ENCODE results near the gene IVD. TPM values are rescaled to one million over a fixed set of nuclear protein-coding genes. Genes with fewer than 3 reads are reported as not detected.

Gene IVD
- polyA plus RNA-seq, 1 of the 3 experiments (the other 2 are of a cell fraction) = 54.2 TPM

- Histone ChIP-seq H3K9me2 (no peaks in the 10 kb centered on the region), H3K27ac (ENCODE audit: low read depth in 2 of 2, low read length in 1 of 2) (peak within 1 kb of the TSS; percentile 20 to 66; a peak in 3 of 4 replicates), H3K4me3 (ENCODE audit: low read depth in 2 of 2, low read length in 1 of 2) (peak within 1 kb of the TSS; percentile 77 to 93), H3K36me3 (replicated peaks in 1 of 2; ENCODE audit: control insufficient read depth in 1 of 2, insufficient read depth in 2 of 2, low read length in 1 of 2) (peaks cover 14 to 16% of the 10 kb centered on the region in 2 experiments), H3F3A (replicated peaks; ENCODE audit: insufficient read depth) (peaks cover 8% of the 10 kb centered on the region), H3K9me3 (no peaks in the 10 kb centered on the region), H3K9ac (peak within 1 kb of the TSS; percentile 83), H3K4me1 (ENCODE audit: control insufficient read depth in 1 of 2, insufficient read depth in 2 of 2, low read depth in 1 of 2, low read length in 1 of 2) (peaks cover 7 to 17% of the 10 kb centered on the region in 2 experiments; a peak in 3 of 4 replicates), H2AFZ (ENCODE audit: low read depth) (peak within 1 kb of the TSS; percentile 72), H3K27me3 (ENCODE audit: insufficient read depth) (no peaks in the 10 kb centered on the region), H3K79me2 (ENCODE audit: insufficient read depth) (peaks cover 31% of the 10 kb centered on the region), H3K4me2 (peak within 1 kb of the TSS; percentile 90), H4K20me1 (ENCODE audit: insufficient read depth) (no peaks in the 10 kb centered on the region)
- 10% methylated on average over 37 of the region's 57 CpGs for WGBS (ENCODE audit: low lambda C conversion rate)
- ChIA-PET CTCF (interaction anchor here (0.8 to 3.4 kb wide), 10 partner anchors 10 to 104 kb away, joined by 3 to 18 read pairs (median 6); partner anchors contain the start of genes CCDC9B and IVD), POLR2A (interaction anchor here (0.8 to 1.8 kb wide), 4 partner anchors 23 to 210 kb away, joined by 3 to 7 read pairs (median 4); partner anchors contain the start of genes CCDC9B and IVD)
- TF ChIP-seq FOXJ3 (CRISPR knock-in tag; IDR thresholded peaks at IDR 0.05) (no peak; the same call in 1 of the 2 replicates), TEAD4 (IDR thresholded peaks at IDR 0.05; ENCODE audit: borderline replicate concordance, insufficient read depth) (no peak), RCOR1 (IDR thresholded peaks at IDR 0.05; ENCODE audit: low read length) (no peak), CHD2 (IDR thresholded peaks at IDR 0.05; ENCODE audit: low read length, partially characterized antibody) (peak; percentile 15), YY1 (IDR thresholded peaks at IDR 0.05; ENCODE audit: low read depth) (peak; percentile 100), FOXM1 (IDR thresholded peaks at IDR 0.05; ENCODE audit: low read depth) (peak; percentile 100), POLR2AphosphoS5 (IDR thresholded peaks at IDR 0.05; ENCODE audit: low read depth, low read length) (peak; percentile 77), SIN3A (IDR thresholded peaks at IDR 0.05; ENCODE audit: borderline replicate concordance, low read depth, low read length) (peak; percentile 93), TAF1 (IDR thresholded peaks at IDR 0.05; ENCODE audit: borderline replicate concordance, low read depth, low read length) (peak; percentile 89), ELF1 (IDR thresholded peaks at IDR 0.05) (peak; percentile 30; the same call in 1 of the 2 replicates), MXI1 (IDR thresholded peaks at IDR 0.05; ENCODE audit: low read depth, low read length) (peak; percentile 93), GABPA (IDR thresholded peaks at IDR 0.05; ENCODE audit: low read depth) (peak; percentile 97)
- TF ChIP-seq, protein P1, sequence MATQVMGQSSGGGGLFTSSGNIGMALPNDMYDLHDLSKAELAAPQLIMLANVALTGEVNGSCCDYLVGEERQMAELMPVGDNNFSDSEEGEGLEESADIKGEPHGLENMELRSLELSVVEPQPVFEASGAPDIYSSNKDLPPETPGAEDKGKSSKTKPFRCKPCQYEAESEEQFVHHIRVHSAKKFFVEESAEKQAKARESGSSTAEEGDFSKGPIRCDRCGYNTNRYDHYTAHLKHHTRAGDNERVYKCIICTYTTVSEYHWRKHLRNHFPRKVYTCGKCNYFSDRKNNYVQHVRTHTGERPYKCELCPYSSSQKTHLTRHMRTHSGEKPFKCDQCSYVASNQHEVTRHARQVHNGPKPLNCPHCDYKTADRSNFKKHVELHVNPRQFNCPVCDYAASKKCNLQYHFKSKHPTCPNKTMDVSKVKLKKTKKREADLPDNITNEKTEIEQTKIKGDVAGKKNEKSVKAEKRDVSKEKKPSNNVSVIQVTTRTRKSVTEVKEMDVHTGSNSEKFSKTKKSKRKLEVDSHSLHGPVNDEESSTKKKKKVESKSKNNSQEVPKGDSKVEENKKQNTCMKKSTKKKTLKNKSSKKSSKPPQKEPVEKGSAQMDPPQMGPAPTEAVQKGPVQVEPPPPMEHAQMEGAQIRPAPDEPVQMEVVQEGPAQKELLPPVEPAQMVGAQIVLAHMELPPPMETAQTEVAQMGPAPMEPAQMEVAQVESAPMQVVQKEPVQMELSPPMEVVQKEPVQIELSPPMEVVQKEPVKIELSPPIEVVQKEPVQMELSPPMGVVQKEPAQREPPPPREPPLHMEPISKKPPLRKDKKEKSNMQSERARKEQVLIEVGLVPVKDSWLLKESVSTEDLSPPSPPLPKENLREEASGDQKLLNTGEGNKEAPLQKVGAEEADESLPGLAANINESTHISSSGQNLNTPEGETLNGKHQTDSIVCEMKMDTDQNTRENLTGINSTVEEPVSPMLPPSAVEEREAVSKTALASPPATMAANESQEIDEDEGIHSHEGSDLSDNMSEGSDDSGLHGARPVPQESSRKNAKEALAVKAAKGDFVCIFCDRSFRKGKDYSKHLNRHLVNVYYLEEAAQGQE (IDR thresholded peaks at IDR 0.05; ENCODE audit: low read depth, low read length) = 0 out of 2 replicates have a peak, but pooled peaks have one; percentile 22
- DNase-seq = peak; percentile 95
Measured at GRCh38 chr15:40382580-40383456, 22.8 kb upstream of the IVD start, which contains the start of gene KNSTRN. TSS of gene KNSTRN (plus strand) at chr15:40382721. CDS start at chr15:40382836, 115 bp downstream.

Measured in SK-N-SH (cell line).